GM19328 (cell line): Measurements from ENCODE around the gene AKT1S1.
A peak's percentile ranks its signal among the peaks of the same experiment; 100 is the strongest.

ENCODE experiments used
- ATAC-seq: cut with Tn5 transposase; IDR thresholded peaks from one replicate; pipeline ENCODE4 v1.9.1; 2021; ENCODE audit warnings: mild to moderate bottlenecking, moderate library complexity; ENCODE audit not compliant: unreplicated experiment

The AKT1S1 gene

GRCh38 chr19:49855676-49856573, 21.2 kb downstream of the AKT1S1 start:
- ATAC-seq: no peak

GRCh38 chr19:49855277-49855675, 21.9 kb downstream of the AKT1S1 start:
- no peak for ATAC-seq

DNA sequence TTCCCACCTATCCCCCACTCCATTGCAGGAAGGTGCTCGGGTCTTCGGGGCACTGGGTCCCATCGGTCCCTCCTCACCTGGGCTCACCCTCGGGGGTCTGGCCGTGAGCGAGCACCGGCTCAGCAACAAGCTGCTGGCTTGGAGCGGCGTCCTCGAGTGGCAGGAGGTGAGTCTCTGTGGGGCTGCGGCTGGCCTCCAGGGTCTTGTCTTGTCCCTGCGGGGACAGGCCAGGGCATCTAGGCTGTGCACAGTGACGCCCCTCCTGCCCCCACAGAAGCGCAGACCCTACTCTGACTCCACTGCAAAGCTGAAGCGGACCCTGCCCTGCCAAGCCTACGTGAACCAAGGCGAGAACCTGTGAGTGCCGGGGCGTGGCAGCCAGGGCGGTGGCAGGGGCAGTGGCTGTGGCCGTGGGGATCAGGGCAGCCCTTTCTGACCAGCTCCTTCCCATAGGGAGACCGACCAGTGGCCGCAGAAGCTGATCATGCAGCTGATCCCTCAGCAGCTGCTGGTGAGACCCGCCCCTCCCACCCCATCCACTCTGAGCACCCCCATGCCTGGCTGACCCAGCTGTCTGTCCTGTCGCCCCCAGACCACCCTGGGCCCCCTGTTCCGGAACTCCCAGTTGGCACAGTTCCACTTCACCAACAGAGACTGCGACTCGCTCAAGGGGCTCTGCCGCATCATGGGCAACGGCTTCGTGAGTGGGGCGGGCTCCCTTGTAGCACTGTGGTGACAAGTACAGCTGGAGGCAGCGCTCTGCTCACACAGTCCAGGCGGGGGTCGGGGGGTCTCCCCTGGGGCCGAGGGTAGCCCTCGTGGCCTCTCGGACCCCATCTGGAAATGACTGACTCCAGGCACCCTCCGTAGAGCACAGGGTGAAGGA, 22.5 kb downstream of the AKT1S1 start:
- ATAC-seq: no peak

DNA sequence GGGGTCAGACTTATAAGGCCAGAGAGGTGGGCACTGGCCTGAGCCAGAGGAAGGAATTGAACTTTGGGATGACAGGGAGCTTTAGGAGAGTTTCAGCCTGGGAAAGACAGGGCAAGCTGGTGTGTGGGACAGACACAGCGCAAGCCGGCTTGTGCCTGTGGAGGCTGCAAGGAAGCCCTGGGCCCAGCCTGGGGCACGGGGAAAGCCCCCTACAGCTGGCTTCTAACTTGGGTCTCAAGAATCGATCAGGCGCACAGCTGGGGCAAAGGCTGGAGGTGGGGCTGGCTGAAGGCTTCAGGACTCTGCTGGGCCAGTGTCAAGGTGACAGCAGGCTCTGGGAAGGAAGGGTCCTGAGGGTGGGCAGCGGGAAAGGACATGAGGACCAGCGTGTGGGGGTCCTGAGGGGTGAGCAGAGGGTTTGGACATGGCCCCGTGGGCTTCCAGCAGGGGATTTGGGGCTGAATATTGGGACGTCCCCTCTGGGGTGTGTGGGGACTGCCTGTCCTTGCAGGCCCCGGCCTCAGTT, 23.2 kb downstream of the AKT1S1 start:
- ATAC-seq: no peak

- ATAC-seq: no peak
Measured at GRCh38 chr19:49852631-49853126, 24.5 kb downstream of the AKT1S1 start.

DNA sequence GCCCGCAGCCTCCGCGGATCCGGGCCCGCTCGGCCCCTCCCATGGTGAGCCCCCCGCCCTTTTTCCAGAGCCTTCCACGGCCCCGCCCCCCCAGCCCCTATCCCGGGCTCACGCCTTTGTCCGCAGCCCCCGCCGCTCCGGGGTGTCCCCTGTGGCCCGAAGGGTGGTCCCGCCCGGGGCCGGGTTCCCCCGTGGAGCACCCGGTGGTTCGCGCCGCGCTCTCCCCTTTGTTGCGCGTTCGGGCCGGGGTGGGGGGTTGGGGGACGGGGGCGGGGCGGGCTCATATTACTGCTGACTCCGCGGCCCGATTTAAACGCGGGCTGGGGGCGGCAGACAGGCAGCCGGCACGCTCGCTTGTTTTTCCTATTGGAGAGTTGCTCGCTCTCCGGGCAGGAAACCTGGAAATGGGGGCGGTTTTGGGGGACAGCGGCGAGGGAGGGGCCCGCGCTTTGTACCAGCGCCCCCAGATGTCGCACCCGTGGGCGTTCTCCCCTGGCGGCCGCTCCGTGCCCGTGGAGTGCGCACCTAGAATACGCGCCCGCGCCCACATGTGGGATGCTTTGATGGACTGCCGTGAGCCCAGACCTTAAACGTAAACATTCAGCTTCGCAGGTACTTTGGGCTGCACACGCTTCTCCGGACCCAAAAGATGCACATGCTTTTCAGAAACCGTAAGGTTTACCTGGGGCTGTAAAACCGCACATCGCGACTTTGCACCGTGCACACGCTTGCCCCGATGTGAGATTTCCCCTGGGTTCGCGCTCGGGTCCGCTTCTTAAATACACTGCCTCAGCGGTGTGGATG, 25.5 kb downstream of the AKT1S1 start:
- ATAC-seq: no peak

GRCh38 chr19:49850487-49851342, 26.4 kb downstream of the AKT1S1 start, which contains the start of gene PTOV1:
TSS of gene PTOV1 (plus strand) at chr19:49851159.
- ATAC-seq: peak; percentile 61

- no peak for ATAC-seq
Measured at GRCh38 chr19:49850221-49850486, 27.0 kb downstream of the AKT1S1 start.

DNA sequence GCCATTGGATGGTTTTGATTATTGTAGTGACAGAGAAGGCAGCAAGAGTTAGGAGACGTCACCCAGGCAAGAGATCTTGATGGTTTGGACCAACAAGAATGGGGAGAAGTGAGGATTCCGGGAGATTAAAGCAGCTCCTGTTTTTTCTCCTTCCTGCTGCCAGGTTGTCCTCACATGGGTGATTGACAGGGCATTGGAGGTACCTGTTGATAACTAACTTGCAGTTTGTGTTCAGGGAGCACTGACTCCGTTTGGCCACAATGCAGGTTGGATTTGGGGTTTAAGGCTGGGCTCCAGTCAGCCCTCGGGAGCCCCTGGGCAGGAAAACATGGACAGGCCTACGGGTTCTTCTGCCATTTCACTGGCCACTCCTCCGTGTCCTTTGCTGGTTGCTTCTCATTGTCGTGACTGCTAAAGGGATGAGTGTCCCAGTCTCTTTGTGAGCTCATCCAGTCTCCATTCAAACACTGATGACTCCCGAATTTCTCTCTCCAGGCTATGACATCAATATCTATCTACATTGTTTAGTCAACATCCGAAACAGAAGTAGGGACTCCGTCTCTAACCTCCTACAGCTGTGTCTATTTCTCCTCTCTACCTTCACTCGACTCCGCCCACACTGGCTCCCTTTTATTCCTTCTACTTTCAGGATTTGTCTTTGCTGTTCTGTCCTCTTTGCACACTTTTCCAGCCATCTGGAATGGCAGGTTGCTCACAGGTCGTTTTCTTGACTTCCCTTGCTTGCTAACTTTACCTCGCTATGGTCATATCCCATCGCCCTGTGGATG, 27.5 kb downstream of the AKT1S1 start:
- no peak for ATAC-seq

GRCh38 chr19:49848938-49849337, 28.2 kb downstream of the AKT1S1 start:
- no peak for ATAC-seq

- ATAC-seq: no peak
Measured at GRCh38 chr19:49847731-49848696, 29.1 kb downstream of the AKT1S1 start.

DNA sequence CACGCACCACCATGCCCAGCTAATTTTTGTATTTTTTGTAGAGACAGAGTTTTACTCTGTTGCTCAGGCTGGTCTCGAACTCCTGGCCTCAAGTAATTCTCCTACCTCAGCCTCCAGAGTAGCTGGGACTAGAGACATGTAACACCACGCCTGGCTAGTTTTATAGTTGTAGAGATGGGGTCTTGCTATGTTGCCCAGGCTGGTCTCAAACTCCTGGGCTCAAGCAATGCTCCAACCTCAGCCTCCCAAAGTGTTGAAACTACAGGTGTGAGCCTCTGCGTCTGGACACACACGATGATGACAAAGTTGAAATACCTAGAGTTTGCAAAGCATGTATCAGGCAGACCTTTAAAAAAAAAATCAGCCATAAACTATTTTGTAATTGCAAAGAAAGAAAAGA, 30.7 kb downstream of the AKT1S1 start:
- no peak for ATAC-seq

GRCh38 chr19:49845414-49845813, 31.7 kb downstream of the AKT1S1 start:
- ATAC-seq: no peak

- no peak for ATAC-seq
Measured at GRCh38 chr19:49844138-49845095, 32.7 kb downstream of the AKT1S1 start.

- ATAC-seq: no peak
Measured at GRCh38 chr19:49843265-49843664, 33.9 kb downstream of the AKT1S1 start.

- no peak for ATAC-seq
Measured at GRCh38 chr19:49840736-49841249, 36.4 kb downstream of the AKT1S1 start.
